ENCODE measurements around the gene PLCB3. TPM values are rescaled to one million over a fixed set of nuclear protein-coding genes. Genes with fewer than 3 reads are reported as not detected.

PLCB3 gene
- total and polyA plus RNA-seq, 2 of the 13 experiments (the other 11 are each of a cell fraction or from before 2014, with no cell fraction given): 7.5 to 13.8 TPM

GRCh38 chr11:64251016-64251752 lies at the start of gene PLCB3 (continued):
- peak; percentile 40 for TF ChIP-seq ZNF687 (CRISPR knock-in tag; IDR thresholded peaks at IDR 0.05)
- TF ChIP-seq ZKSCAN1 (IDR thresholded peaks at IDR 0.05; ENCODE audit: low read length): no peak
- no peak for TF ChIP-seq ETV6 (CRISPR knock-in tag; conservative IDR thresholded peaks at IDR 0.05)
- TF ChIP-seq KAT8 (CRISPR knock-in tag; IDR thresholded peaks at IDR 0.05): 0 out of 2 replicates have a peak, but pooled peaks have one; percentile 2
- TF ChIP-seq FOSL1 (CRISPR knock-in tag; IDR thresholded peaks at IDR 0.05; ENCODE audit: borderline replicate concordance): no peak
- TF ChIP-seq REXO4 (CRISPR knock-in tag; IDR thresholded peaks at IDR 0.05; ENCODE audit: borderline replicate concordance): no peak
- TF ChIP-seq POLR2AphosphoS2 (IDR thresholded peaks at IDR 0.05; ENCODE audit: low read depth, low read length): no peak
- no peak for TF ChIP-seq SMC3 (IDR thresholded peaks at IDR 0.05; ENCODE audit: low read length)
- no peak for TF ChIP-seq ASH2L (IDR thresholded peaks at IDR 0.05; ENCODE audit: insufficient read length, low read depth, low read length)
- no peak for TF ChIP-seq PRPF4 (IDR thresholded peaks at IDR 0.05; ENCODE audit: low read depth, low read length, poor library complexity, severe bottlenecking)
- TF ChIP-seq, protein P1, sequence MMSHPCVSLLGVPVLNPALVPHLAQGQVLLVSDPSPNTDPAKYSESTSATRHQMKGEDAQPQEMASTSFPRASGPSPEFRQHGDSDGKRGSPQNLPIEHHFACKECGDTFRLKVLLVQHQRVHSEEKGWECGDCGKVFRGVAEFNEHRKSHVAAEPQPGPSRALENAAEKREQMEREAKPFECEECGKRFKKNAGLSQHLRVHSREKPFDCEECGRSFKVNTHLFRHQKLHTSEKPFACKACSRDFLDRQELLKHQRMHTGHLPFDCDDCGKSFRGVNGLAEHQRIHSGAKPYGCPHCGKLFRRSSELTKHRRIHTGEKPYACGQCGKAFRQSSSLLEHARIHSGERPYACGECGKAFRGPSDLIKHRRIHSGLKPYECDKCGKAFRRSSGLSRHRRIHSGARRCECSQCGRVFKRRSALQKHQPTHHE (CRISPR knock-in tag; IDR thresholded peaks at IDR 0.05; ENCODE audit: borderline replicate concordance): no peak
- TF ChIP-seq NR3C1 (CRISPR knock-in tag; IDR thresholded peaks at IDR 0.05): no peak
- no peak for TF ChIP-seq ATF7-NPFF (CRISPR knock-in tag; IDR thresholded peaks at IDR 0.05; ENCODE audit: low read depth)
- no peak for TF ChIP-seq ZNF282 (IDR thresholded peaks at IDR 0.05; ENCODE audit: partially characterized antibody)
- no peak for TF ChIP-seq CENPX (CRISPR knock-in tag; IDR thresholded peaks at IDR 0.05)
- TF ChIP-seq, protein P2, sequence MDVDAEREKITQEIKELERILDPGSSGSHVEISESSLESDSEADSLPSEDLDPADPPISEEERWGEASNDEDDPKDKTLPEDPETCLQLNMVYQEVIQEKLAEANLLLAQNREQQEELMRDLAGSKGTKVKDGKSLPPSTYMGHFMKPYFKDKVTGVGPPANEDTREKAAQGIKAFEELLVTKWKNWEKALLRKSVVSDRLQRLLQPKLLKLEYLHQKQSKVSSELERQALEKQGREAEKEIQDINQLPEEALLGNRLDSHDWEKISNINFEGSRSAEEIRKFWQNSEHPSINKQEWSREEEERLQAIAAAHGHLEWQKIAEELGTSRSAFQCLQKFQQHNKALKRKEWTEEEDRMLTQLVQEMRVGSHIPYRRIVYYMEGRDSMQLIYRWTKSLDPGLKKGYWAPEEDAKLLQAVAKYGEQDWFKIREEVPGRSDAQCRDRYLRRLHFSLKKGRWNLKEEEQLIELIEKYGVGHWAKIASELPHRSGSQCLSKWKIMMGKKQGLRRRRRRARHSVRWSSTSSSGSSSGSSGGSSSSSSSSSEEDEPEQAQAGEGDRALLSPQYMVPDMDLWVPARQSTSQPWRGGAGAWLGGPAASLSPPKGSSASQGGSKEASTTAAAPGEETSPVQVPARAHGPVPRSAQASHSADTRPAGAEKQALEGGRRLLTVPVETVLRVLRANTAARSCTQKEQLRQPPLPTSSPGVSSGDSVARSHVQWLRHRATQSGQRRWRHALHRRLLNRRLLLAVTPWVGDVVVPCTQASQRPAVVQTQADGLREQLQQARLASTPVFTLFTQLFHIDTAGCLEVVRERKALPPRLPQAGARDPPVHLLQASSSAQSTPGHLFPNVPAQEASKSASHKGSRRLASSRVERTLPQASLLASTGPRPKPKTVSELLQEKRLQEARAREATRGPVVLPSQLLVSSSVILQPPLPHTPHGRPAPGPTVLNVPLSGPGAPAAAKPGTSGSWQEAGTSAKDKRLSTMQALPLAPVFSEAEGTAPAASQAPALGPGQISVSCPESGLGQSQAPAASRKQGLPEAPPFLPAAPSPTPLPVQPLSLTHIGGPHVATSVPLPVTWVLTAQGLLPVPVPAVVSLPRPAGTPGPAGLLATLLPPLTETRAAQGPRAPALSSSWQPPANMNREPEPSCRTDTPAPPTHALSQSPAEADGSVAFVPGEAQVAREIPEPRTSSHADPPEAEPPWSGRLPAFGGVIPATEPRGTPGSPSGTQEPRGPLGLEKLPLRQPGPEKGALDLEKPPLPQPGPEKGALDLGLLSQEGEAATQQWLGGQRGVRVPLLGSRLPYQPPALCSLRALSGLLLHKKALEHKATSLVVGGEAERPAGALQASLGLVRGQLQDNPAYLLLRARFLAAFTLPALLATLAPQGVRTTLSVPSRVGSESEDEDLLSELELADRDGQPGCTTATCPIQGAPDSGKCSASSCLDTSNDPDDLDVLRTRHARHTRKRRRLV (CRISPR knock-in tag; IDR thresholded peaks at IDR 0.05): no peak
- TF ChIP-seq, protein P3, sequence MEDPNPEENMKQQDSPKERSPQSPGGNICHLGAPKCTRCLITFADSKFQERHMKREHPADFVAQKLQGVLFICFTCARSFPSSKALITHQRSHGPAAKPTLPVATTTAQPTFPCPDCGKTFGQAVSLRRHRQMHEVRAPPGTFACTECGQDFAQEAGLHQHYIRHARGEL (CRISPR knock-in tag; IDR thresholded peaks at IDR 0.05): no peak
- no peak for TF ChIP-seq TEAD3 (CRISPR knock-in tag; optimal IDR thresholded peaks at IDR 0.05; ENCODE audit: borderline replicate concordance)
- TF ChIP-seq ZMAT3 (CRISPR knock-in tag; conservative IDR thresholded peaks at IDR 0.05): no peak
- TF ChIP-seq RORA (CRISPR knock-in tag; IDR thresholded peaks at IDR 0.05): no peak
